Pancreas (tissue), 10 donors: ENCODE data around the gene LENG9. TPM values are rescaled to one million over a fixed set of nuclear protein-coding genes. Genes with fewer than 3 reads are reported as not detected.
"Not testable (repeated sequence)": the region's sequence is repeated elsewhere in the genome, so short reads cannot be mapped to it uniquely, and the experiment has no call there.

Experiments
- ATAC-seq, 4 donors: fragments of 200-7000 bp; cut with Tn5 transposase; one replicate each; pipeline versions ENCODE4 v1.8.0 to v1.9.1; 2020; ENCODE audit warnings: mild to moderate bottlenecking in 4 of 4, moderate library complexity in 4 of 4
- DNase-seq, 6 donors: peaks; one replicate each; pipeline ENCODE4 v3.0.0-alpha.2; 2020
- FAIRE-seq: peaks from 2 replicates; lab custom pipeline; 2012; peaks lifted over from hg19 to GRCh38; lab: Jason Lieb, UNC
- H3K27ac ChIP-seq, 4 donors: fragments of 200-600 bp; sonication (generic); 1 replicate in 3 of 4; 2 replicates in 1 of 4; pipeline versions ENCODE4 v1.5.0 to v1.8.0; 2020
- H3K27me3 ChIP-seq, 4 donors: fragments of 200-600 bp; one replicate each; pipeline ENCODE4 v1.8.0; 2021
- H3K36me3 ChIP-seq, 3 donors: fragments of 200-600 bp; sonication (generic) in 1 of 3; one replicate each; pipeline versions ENCODE4 v1.5.0 to v1.8.0; 2020 to 2021
- H3K4me1 ChIP-seq, 3 donors: fragments of 200-600 bp; one replicate each; pipeline ENCODE4 v1.8.0; 2021
- H3K4me3 ChIP-seq, 4 donors: fragments of 200-600 bp; sonication (generic) in 2 of 4; one replicate each; pipeline versions ENCODE4 v1.5.0 to v1.8.0; 2020 to 2021
- H3K9me3 ChIP-seq, 4 donors: fragments of 200-600 bp; one replicate each; pipeline ENCODE4 v1.8.0; 2021
- CTCF ChIP-seq, 4 donors: fragments of 200-600 bp; sonication (generic) in 3 of 4; IDR thresholded peaks; one replicate each; pipeline versions ENCODE4 v1.5.0 to v1.8.0; 2021; ENCODE audit warnings: antibody characterized with exemption in 4 of 4
- WGBS, 2 donors: extraction: QIAGEN DNeasy Blood & Tissue Kit; methylation state at CpG; one replicate each; pipeline ENCODE4 v1.1.7; 2013; 5-methylcytosine and 5-hydroxymethylcytosine counted together
- intact Hi-C, 3 donors: fragments of 100-400 bp; cut with DNase I; formaldehyde crosslinking; loops; one replicate each; pipeline versions ENCODE4 v1.11.1 to v1.14.2; 2022
- polyA plus RNA-seq, 2 donors: library from polyadenylated mRNA; stranded (reverse); fragments of 200-250 nt; gene quantifications; one replicate each; pipeline ENCODE4 v1.2.3, GENCODE V29; 2013
- total RNA-seq, 6 donors: library from RNA; stranded (reverse); fragmentation: NEBNext Ultra II Directional in 4 of 6; extraction: Animal tissue kit (Norgen Biotek cat#: 25700) in 4 of 6; gene quantifications; one replicate each; pipeline versions ENCODE4 v1.2.1 to v1.2.4, GENCODE V29; 2021 to 2023
- donor health status: healthy with polysubstance abuse.
- donor health status: DM: no; HTN: no; CAD: no; lungs with moderate emphysema.
- donor health status: DM: no; HTN: no; CAD: no.
- donor health status: control.
- donor health status: control.
- donor health status: Bipolar disorder and iron deficiency.
- donor health status: DM: yes; HTN: yes; CAD: no.
- donor health status: DM: no; HTN: no; CAD: no.
- donor health status: DM: no; HTN: no; CAD: no.
- donor health status: DM: yes; HTN: yes; CAD: no.

The LENG9 gene
- total and polyA plus RNA-seq, 8 donors = 4.2 to 23.4 (median 13.1) TPM

GRCh38 chr19:54449701-54450069, 13.9 kb downstream of the LENG9 start:
- WGBS, 2 donors = 0% methylated on average over 21 of the region's 21 CpGs
- Histone ChIP-seq H3K4me1 (peaks cover 18 to 39% (median 32%) of the 10 kb centered on the region in 3 donors), H3K27ac (peak overlapping the region; percentile 91 to 99 (median 96)), H3K4me3 (peak overlapping the region; percentile 59 to 94 (median 77)), H3K36me3 (peaks cover 7 to 29% (median 24%) of the 10 kb centered on the region in 3 donors), H3K27me3 (no peaks in the 10 kb centered on the region), H3K9me3 (no peaks in the 10 kb centered on the region)
- FAIRE-seq (no peak), DNase-seq (no peak), ATAC-seq (no peak)
- no peak for TF ChIP-seq CTCF (IDR thresholded peaks at IDR 0.05)
- intact Hi-C loops = no loop called here

GRCh38 chr19:54448774-54449700, 14.5 kb downstream of the LENG9 start, which contains the start of gene LENG8:
Gene LENG8 (plus strand): TSS chr19:54449199. CDS start chr19:54451345, 2,146 bp downstream.
- peak; percentile 95 to 100 (median 98) for DNase-seq
- Histone ChIP-seq H3K27ac (peak within 1 kb of the TSS; percentile 91 to 99 (median 96)), H3K36me3 (peaks cover 4 to 23% (median 20%) of the 10 kb centered on the region in 3 donors), H3K27me3 (no peaks in the 10 kb centered on the region), H3K4me1 (peaks cover 18 to 39% (median 32%) of the 10 kb centered on the region in 3 donors), H3K4me3 (peak within 1 kb of the TSS; percentile 59 to 94 (median 77)), H3K9me3 (no peaks in the 10 kb centered on the region)
- TF ChIP-seq CTCF (IDR thresholded peaks at IDR 0.05) = no peak
- WGBS, 2 donors = 0 to 1% methylated on average over 52 to 96 of the region's 96 CpGs
- peak; percentile 73 for FAIRE-seq
- intact Hi-C loops = no loop called here
- ATAC-seq = peak; percentile 88 to 95 (median 90)

GRCh38 chr19:54448040-54448773, 15.4 kb downstream of the LENG9 start:
- intact Hi-C loops = no loop called here
- no peak for TF ChIP-seq CTCF (IDR thresholded peaks at IDR 0.05)
- peaks cover 18 to 39% (median 25%) of the 10 kb centered on the region in 3 donors for H3K4me1 ChIP-seq
- H3K4me3 ChIP-seq = peak overlapping the region; percentile 59 to 94 (median 77)
- peak overlapping the region; percentile 91 to 99 (median 96) for H3K27ac ChIP-seq
- no peaks in the 10 kb centered on the region for H3K9me3 ChIP-seq
- peak; percentile 33 to 51 (median 47) for ATAC-seq
- DNase-seq = peak in 5 of 6 donors; percentile 65 to 84 (median 74)
- peaks cover 4 to 15% (median 13%) of the 10 kb centered on the region in 3 donors for H3K36me3 ChIP-seq
- no peaks in the 10 kb centered on the region for H3K27me3 ChIP-seq
- FAIRE-seq = no peak
- WGBS, 2 donors = 0 to 1% methylated on average over 34 of the region's 34 CpGs

- intact Hi-C loops, ATAC-seq, H3K27me3 ChIP-seq, H3K4me3 ChIP-seq, FAIRE-seq, H3K27ac ChIP-seq, H3K9me3 ChIP-seq, H3K36me3 ChIP-seq: not testable (repeated sequence)
- WGBS, 2 donors = 55 to 68% methylated on average over 15 of the region's 15 CpGs
- H3K4me1 ChIP-seq = peaks cover 8 to 30% (median 16%) of the 10 kb centered on the region in 3 donors
- DNase-seq = peak in 2 of 6 donors; percentile 34 to 35
Measured at GRCh38 chr19:54446349-54446748, 17.2 kb downstream of the LENG9 start.

GRCh38 chr19:54444737-54445136, 18.8 kb downstream of the LENG9 start:
- H3K4me3 ChIP-seq = no peak overlapping the region
- H3K27me3 ChIP-seq = no peaks in the 10 kb centered on the region
- no peak for FAIRE-seq
- H3K36me3 ChIP-seq = no peaks in the 10 kb centered on the region
- H3K9me3 ChIP-seq = no peaks in the 10 kb centered on the region
- intact Hi-C loops = no loop called here
- peaks cover 3 to 19% (median 18%) of the 10 kb centered on the region in 3 donors for H3K4me1 ChIP-seq
- no peak for ATAC-seq
- no peak for TF ChIP-seq CTCF (IDR thresholded peaks at IDR 0.05)
- H3K27ac ChIP-seq = no peak overlapping the region
- peak in 3 of 6 donors; percentile 29 to 48 (median 36) for DNase-seq
- WGBS, 2 donors = 34 to 41% methylated on average over 7 of the region's 7 CpGs
